H9 (cell line): ENCODE measurements around the gene TMEM156. TPM values are rescaled to one million over a fixed set of nuclear protein-coding genes. Genes with fewer than 3 reads are reported as not detected.

Experiments
- DNase-seq: peaks from one replicate; pipeline ENCODE4 v3.0.0-alpha.2; 2017
- H2AFZ ChIP-seq: one replicate; pipeline ENCODE4 v1.6.1; 2013; ENCODE audit warnings: mild to moderate bottlenecking, low read length, control low read depth, moderate library complexity
- H2AK5ac ChIP-seq: 2 replicates; pipeline ENCODE4 v1.6.1; 2013; ENCODE audit warnings: low read length, control low read depth, mixed read lengths; ENCODE audit not compliant: insufficient read length
- H2BK120ac ChIP-seq: one replicate; pipeline ENCODE4 v1.6.1; 2013; ENCODE audit warnings: low read depth, mild to moderate bottlenecking, low read length, control low read depth, inconsistent platforms; ENCODE audit not compliant: poor library complexity, severe bottlenecking
- H2BK12ac ChIP-seq: 2 replicates; pipeline ENCODE4 v1.6.1; 2013; ENCODE audit warnings: low read length, control low read depth, mixed read lengths, low read depth; ENCODE audit not compliant: insufficient read length
- H2BK15ac ChIP-seq: 2 replicates; pipeline ENCODE4 v1.6.1; 2013; ENCODE audit warnings: low read depth, low read length, control low read depth
- H2BK20ac ChIP-seq: one replicate; pipeline ENCODE4 v1.6.1; 2013; ENCODE audit warnings: low read depth, mild to moderate bottlenecking, low read length, control low read depth, inconsistent platforms; ENCODE audit not compliant: poor library complexity, severe bottlenecking
- H2BK5ac ChIP-seq: 2 replicates; pipeline ENCODE4 v1.6.1; 2013; ENCODE audit warnings: low read length, control low read depth, mixed read lengths; ENCODE audit not compliant: insufficient read length
- H3K14ac ChIP-seq: 2 replicates; pipeline ENCODE4 v1.6.1; 2013; ENCODE audit warnings: low read length, control low read depth; ENCODE audit not compliant: insufficient read depth
- H3K18ac ChIP-seq: 2 replicates; pipeline ENCODE4 v1.6.1; 2013; ENCODE audit warnings: low read depth, mild to moderate bottlenecking, mixed read lengths, low read length, control low read depth; ENCODE audit not compliant: insufficient read length
- H3K23ac ChIP-seq: 2 replicates; pipeline ENCODE4 v1.6.1; 2013; ENCODE audit warnings: low read length, control low read depth, mixed read lengths, low read depth; ENCODE audit not compliant: insufficient read length
- H3K23me2 ChIP-seq: 2 replicates; pipeline ENCODE4 v1.6.1; 2013; ENCODE audit warnings: low read depth, mild to moderate bottlenecking, mixed read lengths, low read length, control low read depth; ENCODE audit not compliant: insufficient read length, poor library complexity, severe bottlenecking
- H3K27ac ChIP-seq: 2 replicates; pipeline ENCODE4 v1.5.1; 2013; ENCODE audit warnings: low read length, control low read depth, mixed read lengths, low read depth; ENCODE audit not compliant: insufficient read length
- H3K27me3 ChIP-seq: 2 replicates; pipeline ENCODE4 v1.6.1; 2013; ENCODE audit warnings: low read length, control low read depth, inconsistent platforms; ENCODE audit not compliant: insufficient read depth
- H3K4ac ChIP-seq: 2 replicates; pipeline ENCODE4 v1.6.1; 2013; ENCODE audit warnings: low read depth, mild to moderate bottlenecking, control low read depth, inconsistent platforms, low read length, moderate library complexity
- H3K4me1 ChIP-seq: 2 replicates; pipeline ENCODE4 v1.6.1; 2013; ENCODE audit warnings: low read length, control low read depth, inconsistent platforms; ENCODE audit not compliant: insufficient read depth
- H3K4me2 ChIP-seq: 2 replicates; pipeline ENCODE4 v1.6.1; 2013; ENCODE audit warnings: low read length, control low read depth, mixed read lengths; ENCODE audit not compliant: insufficient read length, insufficient read depth
- H3K56ac ChIP-seq: 2 replicates; pipeline ENCODE4 v1.6.1; 2013; ENCODE audit warnings: low read depth, mild to moderate bottlenecking, mixed read lengths, low read length, control low read depth; ENCODE audit not compliant: insufficient read length
- H3K79me1 ChIP-seq: 2 replicates; pipeline ENCODE4 v1.6.1; 2013; ENCODE audit warnings: low read depth, mild to moderate bottlenecking, moderate library complexity, low read length, control low read depth, inconsistent platforms; ENCODE audit not compliant: insufficient read depth, poor library complexity, severe bottlenecking
- H3K79me2 ChIP-seq: 2 replicates; pipeline ENCODE4 v1.6.1; 2013; ENCODE audit warnings: low read length, control low read depth, inconsistent platforms; ENCODE audit not compliant: insufficient read depth
- H3K9ac ChIP-seq: 2 replicates; pipeline ENCODE4 v1.6.1; 2013; ENCODE audit warnings: low read length, control low read depth, mixed read lengths; ENCODE audit not compliant: insufficient read length; ENCODE audit errors: extremely low read depth
- H3K9me3 ChIP-seq: one replicate; pipeline ENCODE4 v1.6.1; 2013; ENCODE audit warnings: low read depth, low read length, inconsistent platforms; ENCODE audit not compliant: control insufficient read depth
- H3T11ph ChIP-seq: one replicate; pipeline ENCODE4 v1.6.1; 2013; ENCODE audit warnings: mild to moderate bottlenecking, low read length, control low read depth, inconsistent platforms
- H4K20me1 ChIP-seq: one replicate; pipeline ENCODE4 v1.6.1; 2013; ENCODE audit not compliant: control insufficient read depth, insufficient read length, insufficient read depth
- H4K5ac ChIP-seq: 2 replicates; pipeline ENCODE4 v1.6.1; 2013; ENCODE audit warnings: low read depth, mild to moderate bottlenecking, mixed read lengths, low read length, control low read depth; ENCODE audit not compliant: insufficient read length
- H4K8ac ChIP-seq: replicated peaks from 2 replicates; pipeline ENCODE4 v1.6.1; 2013; ENCODE audit warnings: low read length, control low read depth, mixed read lengths, low read depth; ENCODE audit not compliant: insufficient read length
- H4K91ac ChIP-seq: 2 replicates; pipeline ENCODE4 v1.6.1; 2013; ENCODE audit warnings: low read depth, mild to moderate bottlenecking, moderate library complexity, mixed read lengths, low read length, control low read depth; ENCODE audit not compliant: insufficient read length
- H3K27ac Mint-ChIP-seq, 3 experiments: 2 replicates in 2 of 3; 3 replicates in 1 of 3; pipeline ENCODE4 v1.8.0; 2020 to 2021; ENCODE audit warnings: mixed read lengths in 3 of 3, mild to moderate bottlenecking in 1 of 3, moderate library complexity in 1 of 3
- H3K27me3 Mint-ChIP-seq: 2 replicates; pipeline ENCODE4 v1.8.0; 2021; ENCODE audit warnings: low read depth, mild to moderate bottlenecking, moderate library complexity, mixed read lengths
- H3K36me3 Mint-ChIP-seq, 3 experiments: 2 replicates in 2 of 3; 3 replicates in 1 of 3; pipeline ENCODE4 v1.8.0; 2020 to 2021; ENCODE audit warnings: low read depth in 3 of 3, mixed read lengths in 3 of 3; ENCODE audit not compliant: insufficient read depth in 1 of 3
- H3K4me1 Mint-ChIP-seq, 2 experiments: 2 replicates each; pipeline ENCODE4 v1.8.0; 2020; ENCODE audit warnings: mixed read lengths in 2 of 2
- H3K4me3 Mint-ChIP-seq, 2 experiments: 2 replicates in 1 of 2; 3 replicates in 1 of 2; pipeline ENCODE4 v1.8.0; 2020 to 2021; ENCODE audit warnings: mild to moderate bottlenecking in 2 of 2, mixed read lengths in 2 of 2, moderate library complexity in 1 of 2
- H3K9me3 Mint-ChIP-seq, 2 experiments: 2 replicates in 1 of 2; 3 replicates in 1 of 2; pipeline ENCODE4 v1.8.0; 2020; ENCODE audit warnings: mild to moderate bottlenecking in 2 of 2, mixed read lengths in 2 of 2, moderate library complexity in 1 of 2
- CTCF ChIP-seq: fragments of 200-600 bp; sonication (generic); conservative IDR thresholded peaks from 3 replicates; pipeline ENCODE4 v1.8.0; 2021; ENCODE audit warnings: antibody characterized with exemption, mild to moderate bottlenecking
- WGBS: extraction: QIAGEN DNeasy Blood & Tissue Kit; methylation state at CpG from one replicate; pipeline ENCODE4 v1.1.7; 2013; ENCODE audit warnings: missing lambda C conversion rate, low lambda C conversion rate, mixed read lengths; ENCODE audit not compliant: insufficient read length; ENCODE audit errors: extremely low coverage; 5-methylcytosine and 5-hydroxymethylcytosine counted together
- total RNA-seq: library from RNA; stranded (reverse); gene quantifications from 2 replicates; pipeline ENCODE4 v1.2.1, GENCODE V29; 2021

The TMEM156 gene
- total RNA-seq, 1 experiment from 2014 or later, result not detected

- no peak overlapping the region for H3K9ac ChIP-seq
- no peak overlapping the region for H3K14ac ChIP-seq
- H4K91ac ChIP-seq, result no peak overlapping the region
- H3K23ac ChIP-seq, result no peak overlapping the region
- H3K56ac ChIP-seq, result no peak overlapping the region
- no peaks in the 10 kb centered on the region for H3K9me3 ChIP-seq
- DNase-seq, result no peak
- no peak overlapping the region for H3K4ac ChIP-seq
- no CpG with 5 or more reads among the region's 5 CpGs for WGBS
- Mint-ChIP-seq H3K36me3 (no peaks in the 10 kb centered on the region), H3K9me3 (no peaks in the 10 kb centered on the region), H3K27ac (no peak overlapping the region), H3K27me3 (no peaks in the 10 kb centered on the region; the same call in 1 of the 2 replicates), H3K4me3 (no peak overlapping the region), H3K4me1 (peaks cover 12 to 14% of the 10 kb centered on the region in 2 experiments)
- H3K4me2 ChIP-seq, result no peak overlapping the region
- no peaks in the 10 kb centered on the region for H3K79me2 ChIP-seq
- no peak overlapping the region for H3T11ph ChIP-seq
- H2BK5ac ChIP-seq, result no peak overlapping the region
- no peaks in the 10 kb centered on the region for H4K20me1 ChIP-seq
- no peaks in the 10 kb centered on the region for H3K23me2 ChIP-seq
- H2BK20ac ChIP-seq, result no peak overlapping the region
- H3K79me1 ChIP-seq, result no peaks in the 10 kb centered on the region
- H2AFZ ChIP-seq, result no peak overlapping the region
- no peaks in the 10 kb centered on the region; the same call in 1 of the 2 replicates for H3K4me1 ChIP-seq
- no peak overlapping the region for H3K27ac ChIP-seq
- H2BK15ac ChIP-seq, result no peak overlapping the region
- H2BK12ac ChIP-seq, result no peak overlapping the region
- H2AK5ac ChIP-seq, result no peak overlapping the region
- H4K8ac ChIP-seq, result no peak overlapping the region
- no peaks in the 10 kb centered on the region for H3K27me3 ChIP-seq
- TF ChIP-seq CTCF, result no peak
- no peak overlapping the region for H4K5ac ChIP-seq
- no peak overlapping the region for H2BK120ac ChIP-seq
- no peak overlapping the region for H3K18ac ChIP-seq
Measured at GRCh38 chr4:38982361-38983095, 49.7 kb downstream of the TMEM156 start.
